HEK293T (cell line): ENCODE measurements around the gene VOPP1.

Experiments used
- CTCF ChIA-PET: fragments of 350-600 bp; formaldehyde crosslinking; extraction: SDS; loops from one replicate; lab custom pipeline; 2021; ENCODE audit warnings: antibody characterized with exemption, inconsistent platforms; lab: Yijun Ruan, JAX
- POLR2A ChIA-PET: fragments of 350-600 bp; formaldehyde crosslinking; extraction: SDS; loops from one replicate; lab custom pipeline; 2020; ENCODE audit warnings: antibody characterized with exemption, inconsistent platforms; lab: Yijun Ruan, JAX
- DNase-seq: peaks from one replicate; pipeline ENCODE4 v3.0.0; 2012; ENCODE audit warnings: mixed read lengths; ENCODE audit errors: extremely low spot score
- ARNT ChIP-seq: fragments of 450-650 bp; IDR thresholded peaks from 2 replicates; pipeline ENCODE4 v1.6.1; 2017; ENCODE audit warnings: mild to moderate bottlenecking
- BHLHE40 ChIP-seq: fragments of 450-650 bp; IDR thresholded peaks from 2 replicates; pipeline ENCODE4 v1.6.1; 2016; ENCODE audit warnings: mild to moderate bottlenecking, moderate library complexity, borderline replicate concordance
- CTBP1 ChIP-seq: fragments of 450-650 bp; IDR thresholded peaks from 2 replicates; pipeline ENCODE4 v1.6.1; 2016; ENCODE audit warnings: borderline replicate concordance
- ELF4 ChIP-seq: fragments of 450-650 bp; IDR thresholded peaks from 2 replicates; pipeline ENCODE4 v1.6.1; 2017; ENCODE audit warnings: antibody characterized with exemption
- FOXA1 ChIP-seq: fragments of 450-650 bp; IDR thresholded peaks from 2 replicates; pipeline ENCODE4 v1.6.1; 2016; ENCODE audit warnings: mild to moderate bottlenecking
- FOXK2 ChIP-seq: fragments of 450-650 bp; IDR thresholded peaks from 2 replicates; pipeline ENCODE4 v1.6.1; 2016; ENCODE audit warnings: mild to moderate bottlenecking
- FOXM1 ChIP-seq: fragments of 450-650 bp; IDR thresholded peaks from 2 replicates; pipeline ENCODE4 v1.6.1; 2017; ENCODE audit warnings: mild to moderate bottlenecking, borderline replicate concordance
- HDGF ChIP-seq: fragments of 450-650 bp; IDR thresholded peaks from 2 replicates; pipeline ENCODE4 v1.6.1; 2017; ENCODE audit warnings: antibody characterized with exemption, borderline replicate concordance
- L3MBTL2 ChIP-seq: fragments of 450-650 bp; conservative IDR thresholded peaks from 2 replicates; pipeline ENCODE4 v1.6.1; 2016; ENCODE audit warnings: mild to moderate bottlenecking
- LEF1 ChIP-seq: fragments of 450-650 bp; IDR thresholded peaks from 2 replicates; pipeline ENCODE4 v1.6.1; 2017; ENCODE audit warnings: mild to moderate bottlenecking, borderline replicate concordance
- NFRKB ChIP-seq: fragments of 450-650 bp; IDR thresholded peaks from 2 replicates; pipeline ENCODE4 v1.6.1; 2016; ENCODE audit warnings: mild to moderate bottlenecking, moderate library complexity
- SP1 ChIP-seq: fragments of 450-650 bp; IDR thresholded peaks from 2 replicates; pipeline ENCODE4 v1.6.1; 2017
- SUZ12 ChIP-seq: fragments of 450-650 bp; IDR thresholded peaks from 2 replicates; pipeline ENCODE4 v1.6.1; 2016; ENCODE audit warnings: mild to moderate bottlenecking
- TARDBP ChIP-seq: fragments of 450-650 bp; IDR thresholded peaks from 2 replicates; pipeline ENCODE4 v1.6.1; 2016
- ZNF384 ChIP-seq: fragments of 450-650 bp; IDR thresholded peaks from 2 replicates; pipeline ENCODE4 v1.6.1; 2016
- TF ChIP-seq, protein P1 (sequence below): fragments of 450-650 bp; IDR thresholded peaks from 2 replicates; pipeline ENCODE4 v1.6.1; 2016

VOPP1 gene

DNA sequence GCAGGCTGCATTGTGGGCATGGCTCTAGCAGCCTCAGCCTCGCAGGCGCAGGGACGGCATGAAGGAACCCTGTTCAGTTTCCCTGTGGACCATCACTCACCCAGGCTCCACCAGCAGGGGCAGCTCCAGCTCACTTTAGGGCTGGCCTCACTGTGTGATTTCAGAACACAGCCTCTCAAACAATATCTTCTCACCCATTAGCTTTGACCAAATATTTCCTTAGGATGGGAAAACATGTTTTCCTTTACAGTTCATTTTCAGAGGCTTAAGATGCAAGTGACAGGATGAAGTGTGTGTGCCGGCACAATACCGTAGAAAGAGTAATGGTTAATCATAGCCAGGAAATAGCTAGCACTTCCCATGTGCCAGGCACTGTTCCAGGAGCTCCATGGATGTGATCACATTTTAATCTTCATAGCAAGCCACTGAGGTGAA lies 149.0 kb downstream of the VOPP1 start:
- ChIA-PET POLR2A (interaction anchor here (1.1 kb wide), 1 partner anchor 58 kb away, joined by 4 read pairs; no protein-coding TSS in a partner anchor), CTCF (interaction anchor here (1.1 to 1.5 kb wide), 2 partner anchors 8 to 10 kb away, joined by 3 to 4 read pairs; no protein-coding TSS in a partner anchor)
- DNase-seq, result no peak
- TF ChIP-seq TARDBP (no peak), FOXA1 (no peak), L3MBTL2 (no peak), SP1 (no peak), NFRKB (no peak), ARNT (no peak), BHLHE40 (no peak), CTBP1 (no peak), FOXK2 (no peak), HDGF (no peak), ELF4 (no peak), ZNF384 (no peak), FOXM1 (no peak), SUZ12 (no peak), LEF1 (no peak)
- TF ChIP-seq, protein P1, sequence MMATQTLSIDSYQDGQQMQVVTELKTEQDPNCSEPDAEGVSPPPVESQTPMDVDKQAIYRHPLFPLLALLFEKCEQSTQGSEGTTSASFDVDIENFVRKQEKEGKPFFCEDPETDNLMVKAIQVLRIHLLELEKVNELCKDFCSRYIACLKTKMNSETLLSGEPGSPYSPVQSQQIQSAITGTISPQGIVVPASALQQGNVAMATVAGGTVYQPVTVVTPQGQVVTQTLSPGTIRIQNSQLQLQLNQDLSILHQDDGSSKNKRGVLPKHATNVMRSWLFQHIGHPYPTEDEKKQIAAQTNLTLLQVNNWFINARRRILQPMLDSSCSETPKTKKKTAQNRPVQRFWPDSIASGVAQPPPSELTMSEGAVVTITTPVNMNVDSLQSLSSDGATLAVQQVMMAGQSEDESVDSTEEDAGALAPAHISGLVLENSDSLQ, result no peak
